Left lung (tissue), 10 donors: ENCODE measurements around the gene FMNL3. TPM values are rescaled to one million over a fixed set of nuclear protein-coding genes. Genes with fewer than 3 reads are reported as not detected.

ENCODE experiments used
- ATAC-seq: fragments of 200-7000 bp; cut with Tn5 transposase; one replicate; pipeline ENCODE4 v1.9.1; 2020; ENCODE audit warnings: moderate library complexity
- DNase-seq, 4 donors: peaks; one replicate each; pipeline ENCODE4 v3.0.0-alpha.2; 2013 to 2020
- H3K27ac ChIP-seq, 2 donors: fragments of 200-600 bp; sonication (generic) in 1 of 2; one replicate each; pipeline versions ENCODE4 v1.5.0 to v1.8.0; 2020 to 2021
- H3K27me3 ChIP-seq, 2 donors: fragments of 200-600 bp; sonication (generic) in 1 of 2; one replicate each; pipeline versions ENCODE4 v1.5.0 to v1.8.0; 2020 to 2021
- H3K36me3 ChIP-seq, 2 donors: fragments of 200-600 bp; sonication (generic) in 1 of 2; one replicate each; pipeline versions ENCODE4 v1.5.0 to v1.8.0; 2020 to 2021
- H3K4me1 ChIP-seq, 2 donors: fragments of 200-600 bp; one replicate each; pipeline ENCODE4 v1.8.0; 2021
- H3K4me3 ChIP-seq, 2 donors: fragments of 200-600 bp; sonication (generic) in 1 of 2; one replicate each; pipeline versions ENCODE4 v1.5.0 to v1.8.0; 2020 to 2021; ENCODE audit warnings: mild to moderate bottlenecking in 1 of 2
- H3K9me3 ChIP-seq, 2 donors: fragments of 200-600 bp; sonication (generic) in 1 of 2; one replicate each; pipeline versions ENCODE4 v1.5.0 to v1.8.0; 2020 to 2021
- CTCF ChIP-seq, 2 donors: fragments of 200-600 bp; sonication (generic) in 1 of 2; IDR thresholded peaks; one replicate each; pipeline versions ENCODE4 v1.5.0 to v1.8.0; 2021; ENCODE audit warnings: antibody characterized with exemption in 2 of 2
- intact Hi-C, 2 donors: fragments of 100-400 bp; cut with DNase I; formaldehyde crosslinking; loops; one replicate each; pipeline versions ENCODE4 v1.11.2 to v1.14.2; 2022
- polyA plus RNA-seq, 6 donors: library from polyadenylated mRNA; unstranded; fragments of 120-200 nt; gene quantifications; one replicate each; pipeline ENCODE4 v1.2.1, GENCODE V29; 2013; ENCODE audit not compliant: insufficient read length in 6 of 6
- total RNA-seq, 2 donors: library from RNA; stranded (reverse); fragmentation: NEBNext Ultra II Directional; extraction: Animal tissue kit (Norgen Biotek cat#: 25700); gene quantifications; one replicate each; pipeline ENCODE4 v1.2.1, GENCODE V29; 2021
- donor health status: DM: no; HTN: yes; CAD: no.
- donor health status: DM: no; HTN: no; CAD: no.

FMNL3 gene
- total and polyA plus RNA-seq, 8 donors, result 30.0 to 61.7 (median 57.5) TPM

GRCh38 chr12:49588721-49589516 is 118.3 kb downstream of the FMNL3 start:
- Histone ChIP-seq H3K4me3 (no peak overlapping the region), H3K27me3 (no peaks in the 10 kb centered on the region), H3K4me1 (no peaks in the 10 kb centered on the region), H3K36me3 (peaks cover 0 to 5% of the 10 kb centered on the region in 2 donors), H3K9me3 (no peaks in the 10 kb centered on the region), H3K27ac (no peak overlapping the region)
- DNase-seq, result no peak
- TF ChIP-seq CTCF (IDR thresholded peaks at IDR 0.05), result no peak
- ATAC-seq, result no peak
- intact Hi-C loops, result no loop called here

DNA sequence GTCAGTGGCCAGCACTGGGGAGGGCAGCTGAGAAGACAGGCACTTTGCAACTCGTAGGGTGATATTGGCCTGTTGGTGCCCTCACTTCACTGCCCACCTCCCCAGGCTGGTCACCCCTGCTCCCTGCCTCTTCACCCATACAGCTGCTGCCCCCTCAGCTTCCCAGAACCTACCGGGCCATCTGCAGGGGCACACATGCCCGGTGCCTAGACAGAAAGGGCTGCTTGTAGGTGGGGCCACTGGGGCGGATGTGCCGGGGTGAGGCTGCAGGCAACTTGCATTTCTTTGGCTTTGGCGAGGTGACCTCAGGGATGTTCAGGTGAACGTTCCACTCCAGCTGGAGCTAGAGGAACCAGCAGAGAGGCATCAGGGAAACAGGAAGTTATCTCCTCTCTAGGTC is 118.9 kb downstream of the FMNL3 start:
- TF ChIP-seq CTCF (IDR thresholded peaks at IDR 0.05), result no peak
- Histone ChIP-seq H3K4me1 (no peaks in the 10 kb centered on the region), H3K27me3 (no peaks in the 10 kb centered on the region), H3K4me3 (no peak overlapping the region), H3K27ac (no peak overlapping the region), H3K9me3 (no peaks in the 10 kb centered on the region), H3K36me3 (peaks cover 0 to 5% of the 10 kb centered on the region in 2 donors)
- no peak for DNase-seq
- intact Hi-C loops, result no loop called here
- no peak for ATAC-seq

DNA sequence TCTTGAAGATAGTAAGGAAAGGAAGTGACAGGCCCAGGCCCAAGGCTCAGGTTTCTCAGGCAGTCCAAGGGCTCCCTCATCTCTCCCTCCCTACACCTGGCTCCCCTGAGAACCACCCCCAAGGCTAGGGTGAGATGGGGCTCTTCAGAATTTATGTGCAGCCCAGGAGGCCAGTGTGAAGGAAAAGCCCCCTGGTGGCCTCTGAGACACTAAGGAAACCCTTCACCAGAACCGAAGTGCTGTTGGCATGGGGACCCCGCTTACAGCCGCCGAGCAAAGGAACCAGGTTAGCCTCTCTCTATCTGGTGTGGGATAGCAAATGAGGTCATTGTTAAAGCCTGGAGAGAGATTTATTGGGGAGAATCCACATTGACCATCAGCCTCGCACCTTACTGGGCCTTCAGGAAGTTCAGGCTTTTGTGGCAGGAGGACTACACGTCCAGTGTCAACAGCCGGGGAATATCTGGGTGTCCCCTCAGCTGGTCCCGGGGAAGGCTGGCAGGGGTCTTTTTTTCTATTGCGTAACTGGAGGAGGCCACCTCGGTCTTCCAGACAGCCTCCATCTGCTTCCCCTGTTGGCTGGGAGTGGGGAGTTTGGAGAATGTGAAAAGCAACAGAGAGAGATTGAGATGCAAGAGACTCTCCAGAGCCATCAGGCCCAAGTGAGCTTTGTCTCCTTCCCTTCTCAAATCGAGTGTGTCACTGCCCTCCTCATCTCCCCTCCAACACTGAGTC is 119.9 kb downstream of the FMNL3 start:
- Histone ChIP-seq H3K9me3 (no peaks in the 10 kb centered on the region), H3K36me3 (peaks cover 0 to 5% of the 10 kb centered on the region in 2 donors), H3K27ac (no peak overlapping the region), H3K27me3 (no peaks in the 10 kb centered on the region), H3K4me3 (no peak overlapping the region), H3K4me1 (no peaks in the 10 kb centered on the region)
- DNase-seq (no peak), ATAC-seq (no peak)
- intact Hi-C loops, result no loop called here
- TF ChIP-seq CTCF (IDR thresholded peaks at IDR 0.05), result no peak

Other genes starting within 250 kb of the FMNL3 start
- gene KCNH3, start 168.4 kb downstream of the FMNL3 start, total RNA-seq, result 1 to 10 TPM in 1 of 2 donors, under 1 TPM in 1; 0.15 to 2.4 TPM
- gene KCNH3, start 168.4 kb downstream of the FMNL3 start, polyA plus RNA-seq, result 1 to 10 TPM; 1.0 to 1.8 (median 1.5) TPM
- gene MCRS1, start 139.3 kb downstream of the FMNL3 start, total RNA-seq, result 10 to 100 TPM; 40.5 to 51.6 TPM
- 10 to 100 TPM; 46.4 to 65.2 (median 53.2) TPM for gene MCRS1, start 139.3 kb downstream of the FMNL3 start, polyA plus RNA-seq
- under 1 TPM; 0.20 to 0.42 TPM for gene FAM186B, start 101.8 kb downstream of the FMNL3 start, total RNA-seq
- 1 to 10 TPM; 2.5 to 4.6 (median 3.5) TPM for gene FAM186B, start 101.8 kb downstream of the FMNL3 start, polyA plus RNA-seq
- gene PRPF40B, start 83.8 kb downstream of the FMNL3 start, total RNA-seq, result 10 to 100 TPM; 16.0 to 17.3 TPM
- 10 to 100 TPM; 17.6 to 27.5 (median 23.7) TPM for gene PRPF40B, start 83.8 kb downstream of the FMNL3 start, polyA plus RNA-seq
- gene TMBIM6, start 34.2 kb upstream of the FMNL3 start, total RNA-seq, result 100 to 1,000 TPM; 791 to 876 TPM
- gene TMBIM6, start 34.2 kb upstream of the FMNL3 start, polyA plus RNA-seq, result 100 to 1,000 TPM; 422 to 526 (median 469) TPM
- 10 to 100 TPM; 28.2 to 29.9 TPM for gene NCKAP5L, start 121.0 kb upstream of the FMNL3 start, total RNA-seq
- 10 to 100 TPM; 16.4 to 24.9 (median 19.7) TPM for gene NCKAP5L, start 121.0 kb upstream of the FMNL3 start, polyA plus RNA-seq
- gene BCDIN3D, start 135.7 kb upstream of the FMNL3 start, total RNA-seq, result 1 to 10 TPM; 4.3 to 5.6 TPM
- gene BCDIN3D, start 135.7 kb upstream of the FMNL3 start, polyA plus RNA-seq, result 1 to 10 TPM; 5.6 to 7.3 (median 5.9) TPM
- gene FAIM2, start 196.5 kb upstream of the FMNL3 start, total RNA-seq, result 1 to 10 TPM; 1.7 to 1.8 TPM
- gene FAIM2, start 196.5 kb upstream of the FMNL3 start, polyA plus RNA-seq, result under 1 TPM; 0.27 to 0.78 (median 0.64) TPM
- under 1 TPM in 1 of 2 donors, not detected in 1; 0.42 TPM for gene AQP2, start 243.3 kb upstream of the FMNL3 start, total RNA-seq
- gene AQP2, start 243.3 kb upstream of the FMNL3 start, polyA plus RNA-seq, result 1 to 10 TPM in 2 of 6 donors, under 1 TPM in 4; 0.13 to 2.0 (median 0.40) TPM